Loucy (cell line): ENCODE measurements around the gene PCK1.

Experiments
- H2AFZ ChIP-seq: fragments of 200-600 bp; sonication (generic); 2 replicates; pipeline ENCODE4 v1.6.0; 2016; ENCODE audit warnings: antibody characterized with exemption, mild to moderate bottlenecking, low read length, moderate library complexity
- H3F3A ChIP-seq: fragments of 200-600 bp; 2 replicates; pipeline ENCODE4 v1.6.0; 2016; ENCODE audit warnings: antibody characterized with exemption, low read depth, mild to moderate bottlenecking
- H3K27me3 ChIP-seq: fragments of 200-600 bp; sonication (generic); 2 replicates; pipeline ENCODE4 v1.6.1; 2014; ENCODE audit warnings: low read length, mild to moderate bottlenecking; ENCODE audit not compliant: insufficient read depth, poor library complexity, severe bottlenecking
- H3K36me3 ChIP-seq: fragments of 200-600 bp; sonication (generic); 2 replicates; pipeline ENCODE4 v1.6.1; 2016; ENCODE audit warnings: low read length; ENCODE audit not compliant: insufficient read depth
- H3K4me1 ChIP-seq: fragments of 200-600 bp; sonication (generic); 2 replicates; pipeline ENCODE4 v1.5.1; 2014; ENCODE audit warnings: low read length, mild to moderate bottlenecking; ENCODE audit not compliant: insufficient read depth, poor library complexity, severe bottlenecking
- H3K4me2 ChIP-seq: fragments of 200-600 bp; sonication (generic); 2 replicates; pipeline ENCODE4 v1.6.0; 2014; ENCODE audit warnings: antibody characterized with exemption, low read length, low read depth, mild to moderate bottlenecking; ENCODE audit not compliant: poor library complexity, severe bottlenecking
- H3K4me3 ChIP-seq: fragments of 200-600 bp; sonication (generic); 2 replicates; pipeline ENCODE4 v1.5.1; 2014; ENCODE audit warnings: low read length, mild to moderate bottlenecking, mixed read lengths; ENCODE audit not compliant: poor library complexity, severe bottlenecking
- H3K79me2 ChIP-seq: fragments of 200-600 bp; sonication (generic); 2 replicates; pipeline ENCODE4 v1.6.1; 2014; ENCODE audit warnings: low read length; ENCODE audit not compliant: insufficient read depth
- H3K9ac ChIP-seq: fragments of 200-600 bp; sonication (generic); 2 replicates; pipeline ENCODE4 v1.6.0; 2014; ENCODE audit warnings: mild to moderate bottlenecking, low read depth, low read length, moderate library complexity; ENCODE audit not compliant: poor library complexity, severe bottlenecking
- H3K9me2 ChIP-seq: fragments of 200-600 bp; sonication (generic); replicated peaks from 2 replicates; pipeline ENCODE4 v1.6.1; 2016; ENCODE audit warnings: low read depth, low read length, mixed read lengths
- H3K9me3 ChIP-seq: fragments of 200-600 bp; sonication (generic); 2 replicates; pipeline ENCODE4 v1.6.1; 2014; ENCODE audit warnings: mild to moderate bottlenecking, antibody characterized with exemption, low read length, low read depth; ENCODE audit not compliant: insufficient read depth
- H4K20me1 ChIP-seq: fragments of 200-600 bp; sonication (generic); 2 replicates; pipeline ENCODE4 v1.6.0; 2014; ENCODE audit warnings: antibody characterized with exemption, low read length, mild to moderate bottlenecking; ENCODE audit not compliant: insufficient read depth, poor library complexity, severe bottlenecking
- CTCF ChIP-seq: fragments of 200-600 bp; sonication (generic); conservative IDR thresholded peaks from 2 replicates; pipeline ENCODE4 v1.5.1; 2014; ENCODE audit warnings: mild to moderate bottlenecking, antibody characterized with exemption, low read length
- EZH2phosphoT487 ChIP-seq: fragments of 200-600 bp; IDR thresholded peaks from 2 replicates; pipeline ENCODE4 v1.6.1; 2018; ENCODE audit warnings: antibody characterized with exemption, mild to moderate bottlenecking, moderate library complexity, borderline replicate concordance

PCK1 gene

GRCh38 chr20:57577679-57578475 lies 17.0 kb downstream of the PCK1 start:
- no peaks in the 10 kb centered on the region for H3K9me3 ChIP-seq
- no peak overlapping the region for H3K4me3 ChIP-seq
- H3K9ac ChIP-seq, result no peak overlapping the region
- TF ChIP-seq CTCF, result no peak
- H3K4me2 ChIP-seq, result no peak overlapping the region
- no peaks in the 10 kb centered on the region for H3F3A ChIP-seq
- no peaks in the 10 kb centered on the region for H3K36me3 ChIP-seq
- no peaks in the 10 kb centered on the region for H3K79me2 ChIP-seq
- H4K20me1 ChIP-seq, result no peaks in the 10 kb centered on the region
- H2AFZ ChIP-seq, result no peak overlapping the region
- H3K9me2 ChIP-seq, result no peaks in the 10 kb centered on the region
- no peaks in the 10 kb centered on the region for H3K27me3 ChIP-seq
- no peaks in the 10 kb centered on the region for H3K4me1 ChIP-seq

GRCh38 chr20:57578476-57579165 lies 17.7 kb downstream of the PCK1 start:
- Histone ChIP-seq H4K20me1 (no peaks in the 10 kb centered on the region), H3K4me1 (no peaks in the 10 kb centered on the region), H3K9me2 (no peaks in the 10 kb centered on the region), H2AFZ (no peak overlapping the region), H3K4me2 (no peak overlapping the region), H3K9me3 (no peaks in the 10 kb centered on the region), H3K9ac (no peak overlapping the region), H3K36me3 (no peaks in the 10 kb centered on the region), H3K79me2 (no peaks in the 10 kb centered on the region), H3F3A (no peaks in the 10 kb centered on the region), H3K27me3 (no peaks in the 10 kb centered on the region), H3K4me3 (no peak overlapping the region)
- TF ChIP-seq EZH2phosphoT487 (no peak), CTCF (no peak)

GRCh38 chr20:57579331-57579897 lies 18.5 kb downstream of the PCK1 start:
- H3K4me3 ChIP-seq, result no peak overlapping the region
- no peaks in the 10 kb centered on the region for H3K27me3 ChIP-seq
- no peaks in the 10 kb centered on the region for H3K79me2 ChIP-seq
- no peak overlapping the region for H2AFZ ChIP-seq
- H3K4me2 ChIP-seq, result no peak overlapping the region
- no peaks in the 10 kb centered on the region for H4K20me1 ChIP-seq
- H3K36me3 ChIP-seq, result no peaks in the 10 kb centered on the region
- no peaks in the 10 kb centered on the region for H3K9me2 ChIP-seq
- H3K9ac ChIP-seq, result no peak overlapping the region
- TF ChIP-seq CTCF, result no peak
- TF ChIP-seq EZH2phosphoT487, result no peak
- no peaks in the 10 kb centered on the region for H3K4me1 ChIP-seq
- no peaks in the 10 kb centered on the region for H3F3A ChIP-seq
- no peaks in the 10 kb centered on the region for H3K9me3 ChIP-seq
